Iris pigment epithelial cell (primary cell): Measurements from ENCODE around the gene AKAP17A.
"Not testable (repeated sequence)": the region's sequence is repeated elsewhere in the genome, so short reads cannot be mapped to it uniquely, and the experiment has no call there.

Experiments
- DNase-seq: peaks from one replicate; pipeline ENCODE4 v3.0.0-alpha.2; 2011; ENCODE audit warnings: low read depth

The AKAP17A gene

GRCh38 chrX:1602299-1602698, 10.9 kb downstream of the AKAP17A start:
- DNase-seq, result no peak

- DNase-seq, result no peak
These were observed 15.1 kb downstream of the AKAP17A start for GRCh38 chrX:1606496-1606895.

GRCh38 chrX:1609311-1609710, 17.9 kb downstream of the AKAP17A start:
- no peak for DNase-seq

GRCh38 chrX:1609762-1610161, 18.4 kb downstream of the AKAP17A start:
- DNase-seq, result no peak

- DNase-seq, result no peak
These were observed 18.8 kb downstream of the AKAP17A start for GRCh38 chrX:1610166-1610565.

- no peak for DNase-seq
These were observed 19.3 kb downstream of the AKAP17A start for GRCh38 chrX:1610736-1611135.

- DNase-seq, result no peak
These were observed 21.4 kb downstream of the AKAP17A start for GRCh38 chrX:1612641-1613286.

- DNase-seq, result no peak
These were observed 23.5 kb downstream of the AKAP17A start, which contains the start of gene ASMT for GRCh38 chrX:1614927-1615326. TSS of gene ASMT (plus strand) at chrX:1615059. CDS start at chrX:1615200, 141 bp downstream.

GRCh38 chrX:1618689-1619088, 27.3 kb downstream of the AKAP17A start:
- no peak for DNase-seq

GRCh38 chrX:1623691-1624090, 32.3 kb downstream of the AKAP17A start:
- DNase-seq, result no peak

- not testable (repeated sequence) for DNase-seq
These were observed 32.9 kb downstream of the AKAP17A start for GRCh38 chrX:1624158-1624860.

- DNase-seq, result not testable (repeated sequence)
These were observed 33.4 kb downstream of the AKAP17A start for GRCh38 chrX:1624861-1625215.

GRCh38 chrX:1629244-1629643, 37.8 kb downstream of the AKAP17A start:
- no peak for DNase-seq

- no peak for DNase-seq
These were observed 54.6 kb downstream of the AKAP17A start for GRCh38 chrX:1646009-1646408.

GRCh38 chrX:1649621-1650020, 58.2 kb downstream of the AKAP17A start:
- DNase-seq, result peak; percentile 3
